Skin epidermis (tissue), 12 donors: Measurements from ENCODE around the gene CDKN1A.
"Not testable (repeated sequence)": the region's sequence is repeated elsewhere in the genome, so short reads cannot be mapped to it uniquely, and the experiment has no call there.

Source experiments
- H3K27ac ChIP-seq, 21 experiments: fragments of 200-600 bp; sonication (generic) in 11 of 21; one replicate each; pipeline ENCODE4 v1.5.0; 2020; ENCODE audit warnings: mild to moderate bottlenecking in 3 of 21, inconsistent platforms in 2 of 21, moderate library complexity in 2 of 21
- H3K4me3 ChIP-seq, 7 experiments: fragments of 200-600 bp; sonication (generic) in 2 of 7; one replicate each; pipeline ENCODE4 v1.5.0; 2020; ENCODE audit warnings: inconsistent platforms in 2 of 7, mild to moderate bottlenecking in 2 of 7, moderate library complexity in 1 of 7

The CDKN1A gene

DNA sequence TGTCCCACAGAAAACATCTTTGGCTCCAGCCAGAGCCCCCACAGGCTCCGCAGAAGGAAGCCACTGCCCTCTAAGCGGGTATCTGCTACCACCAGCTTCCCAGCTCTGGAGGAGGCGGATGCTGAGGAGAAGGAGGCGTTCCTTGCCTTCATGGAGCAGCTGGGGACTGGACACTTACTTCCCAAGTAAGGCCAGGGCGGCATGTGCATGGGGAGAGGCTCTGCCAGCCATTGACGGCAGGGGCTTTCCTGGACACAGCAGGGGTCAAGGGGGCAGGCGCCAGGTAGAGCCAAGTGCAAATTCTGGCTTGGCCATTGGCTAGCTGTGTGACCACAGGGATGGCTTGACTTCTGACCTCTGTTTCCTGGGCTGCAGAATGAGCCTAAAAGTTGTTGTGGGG lies 37.0 kb downstream of the CDKN1A start:
- H3K27ac ChIP-seq = no peak overlapping the region
- H3K4me3 ChIP-seq = no peak overlapping the region

DNA sequence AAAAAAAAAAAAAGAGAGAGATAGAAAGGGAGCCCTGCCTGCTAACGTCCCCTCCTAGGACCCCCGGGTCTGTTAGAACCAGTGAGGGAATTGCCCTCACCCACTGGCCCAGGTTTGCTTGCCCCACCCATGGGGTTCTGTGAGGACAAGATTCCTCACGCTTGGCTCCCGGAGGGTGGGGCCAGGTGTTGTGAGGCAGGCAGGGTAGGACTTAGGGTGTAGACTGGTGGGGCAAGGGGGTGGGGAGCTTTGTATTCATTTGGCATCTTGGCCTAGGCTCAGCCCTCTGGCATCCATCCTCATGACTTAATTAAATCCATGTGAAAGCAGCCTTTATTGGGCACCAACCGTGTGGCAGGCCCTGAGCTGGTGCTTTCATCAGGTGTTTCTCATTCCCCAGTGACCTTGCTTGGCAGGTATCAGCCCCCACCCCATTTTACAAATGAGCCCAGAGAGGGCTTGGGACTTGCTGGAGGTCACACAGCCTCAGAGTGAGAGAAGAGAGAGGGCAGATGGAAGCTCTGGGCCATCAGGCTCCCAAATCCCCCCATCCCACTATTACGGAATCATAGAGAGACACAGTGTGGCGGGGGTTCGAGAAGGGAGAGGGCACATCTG lies 38.1 kb downstream of the CDKN1A start:
- Histone ChIP-seq H3K4me3 (no peak overlapping the region), H3K27ac (peak overlapping the region in 2 of 21 experiments; percentile 4 to 20)

DNA sequence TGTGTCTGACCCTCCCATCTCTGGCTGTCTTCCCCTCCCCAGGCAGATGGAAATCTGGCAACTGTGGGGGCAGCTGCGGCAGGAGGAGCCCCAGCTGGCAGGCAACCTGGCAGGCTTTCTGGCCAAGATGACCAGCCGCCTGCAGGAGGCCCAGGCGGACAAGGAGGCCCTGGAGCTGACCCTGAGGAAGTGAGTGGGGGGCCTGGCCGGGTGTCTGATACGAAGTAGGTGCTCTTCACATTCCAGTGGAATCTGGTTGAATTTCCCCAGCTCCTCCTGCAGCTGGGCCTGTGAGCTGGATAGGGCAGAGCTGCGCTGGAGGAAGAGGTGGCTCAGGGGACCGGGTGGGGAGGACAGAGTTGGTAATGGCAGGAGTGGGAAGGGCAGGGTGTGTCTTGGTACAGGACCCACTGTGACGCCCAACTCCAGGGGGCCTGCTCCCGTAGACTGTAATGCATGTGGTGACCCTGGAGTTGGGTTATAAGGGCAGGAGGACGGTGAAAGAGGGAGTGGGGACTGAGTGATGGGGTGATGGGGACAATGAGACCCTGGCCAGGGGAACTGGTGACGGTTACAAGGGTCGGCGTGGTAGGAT lies 38.8 kb downstream of the CDKN1A start:
- H3K4me3 ChIP-seq = no peak overlapping the region
- peak overlapping the region in 2 of 21 experiments; percentile 4 to 20 for H3K27ac ChIP-seq

DNA sequence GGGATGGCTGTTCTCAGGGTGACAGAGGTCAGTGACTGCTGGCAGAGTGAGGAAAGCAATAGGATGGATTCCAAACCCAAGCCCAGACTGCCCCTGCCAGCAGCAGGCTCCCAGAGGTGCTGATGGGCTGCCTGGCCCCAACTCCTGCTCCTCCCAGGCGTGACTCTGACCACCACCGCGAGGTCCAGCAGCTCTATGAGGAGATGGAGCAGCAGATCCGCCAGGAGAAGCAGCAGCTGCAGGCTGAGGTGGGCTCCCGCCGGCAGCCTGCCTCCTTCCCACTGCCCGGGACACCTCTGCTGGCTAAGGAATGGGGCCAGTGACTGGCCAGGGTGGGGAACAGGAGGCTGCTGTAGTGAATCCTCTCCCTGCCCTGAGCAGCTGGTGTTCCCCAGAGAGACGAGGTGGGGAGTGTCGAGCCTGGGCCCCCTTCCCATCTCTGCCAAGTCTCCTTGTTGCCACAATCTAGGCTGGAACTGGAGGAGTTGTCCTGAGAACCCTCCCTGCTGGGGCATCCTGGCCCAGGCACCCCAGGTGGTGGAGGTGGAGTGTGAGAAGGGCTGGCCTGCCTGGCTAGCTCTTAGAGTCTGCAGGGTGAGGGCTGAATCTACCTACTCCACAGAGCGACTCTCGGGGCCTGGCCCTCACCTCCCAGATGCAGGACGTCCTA lies 39.5 kb downstream of the CDKN1A start:
- H3K4me3 ChIP-seq = no peak overlapping the region
- H3K27ac ChIP-seq = no peak overlapping the region

DNA sequence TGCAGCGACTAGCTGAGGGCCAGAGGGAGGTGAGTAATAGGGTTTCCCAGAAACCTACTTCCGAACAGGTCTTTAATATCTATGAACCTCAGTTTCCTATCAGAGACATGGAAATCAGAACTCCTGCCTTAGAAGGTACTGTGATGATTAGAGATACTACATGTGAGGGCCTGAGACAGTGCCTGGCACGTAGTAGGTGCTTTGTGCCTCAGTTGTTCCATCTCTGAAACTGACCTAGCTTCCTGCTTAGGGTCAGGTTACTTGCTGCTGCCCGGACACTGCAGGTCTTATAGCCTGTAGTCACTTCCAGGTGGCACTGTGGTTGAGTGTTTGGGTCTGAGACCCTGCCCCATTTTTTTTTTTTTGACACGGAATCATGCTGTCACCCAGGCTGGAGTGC lies 40.0 kb downstream of the CDKN1A start:
- H3K27ac ChIP-seq = no peak overlapping the region
- no peak overlapping the region for H3K4me3 ChIP-seq

DNA sequence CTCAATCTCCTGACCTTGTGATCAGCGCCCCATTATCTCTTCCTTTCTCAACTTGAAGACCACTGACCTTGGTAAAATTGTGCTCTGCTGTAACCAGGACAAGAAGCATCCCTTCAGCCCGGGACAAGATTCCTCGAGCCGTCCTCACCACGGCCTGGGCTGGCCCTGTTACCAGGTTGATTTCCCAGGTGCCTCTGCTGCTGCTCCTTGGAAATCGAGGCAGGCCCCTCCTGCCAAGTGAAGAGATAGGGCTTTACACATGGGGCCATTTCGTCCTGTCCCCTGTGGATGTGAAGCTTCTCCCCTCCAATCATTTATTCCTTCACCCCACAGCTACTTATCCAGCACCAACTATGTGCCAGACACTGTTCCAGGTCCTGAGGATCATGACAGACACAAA lies 40.6 kb downstream of the CDKN1A start:
- no peak overlapping the region for H3K27ac ChIP-seq

DNA sequence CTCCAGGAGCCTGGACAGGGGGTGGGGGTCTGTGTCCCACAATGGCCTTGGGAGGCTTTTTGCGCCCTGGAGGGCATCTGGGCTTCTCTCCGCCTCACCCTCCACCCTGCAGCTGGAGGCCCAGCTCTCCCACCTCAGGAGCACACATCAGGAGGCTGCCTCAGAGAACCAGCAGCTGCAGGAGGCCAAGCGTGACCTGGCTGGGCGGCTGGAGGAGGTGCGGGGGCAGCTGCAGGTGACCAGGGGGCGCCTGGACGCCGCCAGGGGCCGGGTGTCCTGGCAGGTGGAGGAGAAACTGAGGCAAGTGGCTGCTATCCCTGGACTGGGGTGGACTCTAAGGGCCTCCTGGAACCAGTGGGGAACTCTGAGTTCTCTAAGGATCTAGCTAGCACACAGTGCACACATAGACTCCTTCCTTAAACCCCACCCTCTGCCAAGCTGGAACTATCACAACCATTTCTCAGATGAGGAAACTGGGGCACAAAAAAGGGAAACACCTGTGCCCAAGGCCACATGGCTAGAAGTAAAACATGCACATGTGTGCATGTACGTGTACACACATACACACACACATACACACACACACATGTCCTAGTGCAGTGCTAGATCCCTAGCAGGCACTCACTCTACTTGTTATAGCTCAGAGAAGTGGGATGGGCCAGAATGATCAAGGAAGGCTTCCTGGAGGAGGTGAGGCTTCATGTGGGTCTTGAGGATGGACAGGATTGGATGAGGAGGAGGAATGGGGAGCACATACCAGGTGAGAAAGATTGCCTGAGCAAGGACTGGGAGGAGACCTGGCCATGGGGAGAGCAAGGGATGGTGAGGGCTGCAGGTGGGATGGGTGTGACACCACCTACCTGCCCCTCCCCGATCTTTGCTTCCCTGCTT lies 42.0 kb downstream of the CDKN1A start:
- Histone ChIP-seq H3K4me3 (no peak overlapping the region), H3K27ac (no peak overlapping the region)

More for the DNA sequence above, 40.6 kb downstream of the CDKN1A start:
- H3K4me3 ChIP-seq = no peak overlapping the region

DNA sequence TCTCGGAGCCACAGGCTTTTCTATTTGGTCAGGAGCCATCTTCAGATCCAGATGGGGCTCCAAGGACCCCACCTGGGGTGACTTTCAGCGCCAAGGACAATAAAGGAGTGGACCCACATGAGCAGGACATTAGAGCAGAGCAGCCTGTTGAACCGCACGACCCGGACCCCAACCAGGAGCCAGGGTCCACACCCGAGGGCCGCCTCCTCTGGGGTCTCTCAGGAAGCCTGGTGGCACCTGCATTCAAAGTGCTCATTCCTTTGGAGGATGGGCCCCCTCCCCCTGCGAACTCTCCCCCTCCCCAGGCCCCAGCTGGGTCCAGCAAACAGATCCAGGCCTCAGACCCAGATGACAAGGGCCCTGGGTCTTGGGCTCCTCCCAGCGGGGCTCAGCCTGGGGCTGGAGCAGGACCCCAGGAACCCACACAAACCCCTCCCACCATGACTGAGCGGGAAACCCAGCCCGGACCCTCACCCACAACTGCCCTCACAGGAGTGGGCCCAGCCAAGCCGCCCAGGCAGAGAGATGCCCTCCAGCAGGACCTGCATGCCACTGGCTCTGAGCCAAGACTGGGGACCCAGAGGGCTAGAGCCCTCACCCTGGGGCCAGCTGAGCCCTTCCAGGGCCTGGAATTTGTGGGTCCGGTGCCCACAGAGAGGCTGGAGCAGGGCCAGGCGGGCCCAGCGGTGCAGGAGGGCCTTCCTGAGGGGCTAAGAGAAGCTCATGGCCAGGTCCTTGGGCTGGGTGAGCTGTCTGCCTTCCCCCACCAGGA lies 43.0 kb downstream of the CDKN1A start:
- H3K27ac ChIP-seq = no peak overlapping the region
- H3K4me3 ChIP-seq = no peak overlapping the region

DNA sequence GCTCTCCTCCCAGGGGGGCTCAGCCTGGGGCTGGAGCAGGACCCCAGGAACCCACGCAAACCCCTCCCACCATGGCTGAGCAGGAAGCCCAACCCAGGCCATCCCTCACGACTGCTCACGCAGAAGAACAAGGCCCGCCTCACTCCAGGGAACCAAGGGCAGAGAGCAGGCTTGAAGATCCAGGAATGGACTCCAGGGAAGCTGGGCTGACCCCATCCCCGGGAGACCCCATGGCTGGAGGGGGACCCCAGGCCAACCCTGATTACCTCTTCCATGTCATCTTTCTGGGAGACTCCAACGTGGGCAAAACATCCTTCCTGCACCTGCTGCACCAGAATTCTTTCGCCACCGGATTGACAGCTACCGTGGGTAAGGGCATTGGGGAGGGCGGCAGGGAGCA lies 43.9 kb downstream of the CDKN1A start:
- H3K27ac ChIP-seq = no peak overlapping the region
- no peak overlapping the region for H3K4me3 ChIP-seq

DNA sequence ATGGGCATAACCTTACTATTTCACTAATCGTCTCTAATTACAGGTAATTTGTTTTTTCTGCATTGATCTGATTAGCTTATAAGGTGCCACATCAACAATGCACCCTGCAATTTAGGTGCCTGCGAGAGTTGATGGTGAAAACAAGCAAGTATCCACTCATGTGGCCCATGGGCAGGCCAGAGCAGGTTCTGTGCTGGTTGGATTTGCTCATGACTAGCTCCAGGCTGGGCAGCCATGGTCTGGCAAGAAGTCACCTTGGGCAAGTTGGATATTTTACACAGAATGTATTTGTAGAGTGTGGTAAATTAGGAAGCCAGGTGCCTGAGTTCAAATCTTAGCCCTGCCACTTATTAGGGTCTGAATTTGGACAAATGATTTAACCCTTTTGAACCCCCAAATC lies 44.4 kb downstream of the CDKN1A start:
- Histone ChIP-seq H3K27ac (no peak overlapping the region), H3K4me3 (no peak overlapping the region)

DNA sequence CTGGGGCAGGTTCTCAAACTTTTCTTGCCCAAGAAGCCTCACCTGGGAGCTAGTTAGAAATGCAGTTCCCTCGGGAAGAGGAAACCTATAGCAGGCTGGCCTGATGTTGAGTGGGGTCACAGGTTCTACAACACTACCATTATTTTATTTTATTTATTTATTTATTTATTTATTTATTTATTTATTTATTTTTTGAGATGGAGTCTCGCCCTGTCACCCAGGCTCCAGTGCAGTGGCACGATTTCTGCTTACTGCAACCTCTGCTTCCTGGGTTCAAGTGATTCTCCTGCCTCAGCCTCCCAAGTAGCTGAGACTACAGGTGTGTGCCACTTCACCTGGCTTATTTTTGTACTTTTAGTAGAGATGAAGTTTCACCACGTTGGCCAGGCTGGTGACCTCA lies 45.5 kb downstream of the CDKN1A start:
- not testable (repeated sequence) for H3K4me3 ChIP-seq, H3K27ac ChIP-seq

DNA sequence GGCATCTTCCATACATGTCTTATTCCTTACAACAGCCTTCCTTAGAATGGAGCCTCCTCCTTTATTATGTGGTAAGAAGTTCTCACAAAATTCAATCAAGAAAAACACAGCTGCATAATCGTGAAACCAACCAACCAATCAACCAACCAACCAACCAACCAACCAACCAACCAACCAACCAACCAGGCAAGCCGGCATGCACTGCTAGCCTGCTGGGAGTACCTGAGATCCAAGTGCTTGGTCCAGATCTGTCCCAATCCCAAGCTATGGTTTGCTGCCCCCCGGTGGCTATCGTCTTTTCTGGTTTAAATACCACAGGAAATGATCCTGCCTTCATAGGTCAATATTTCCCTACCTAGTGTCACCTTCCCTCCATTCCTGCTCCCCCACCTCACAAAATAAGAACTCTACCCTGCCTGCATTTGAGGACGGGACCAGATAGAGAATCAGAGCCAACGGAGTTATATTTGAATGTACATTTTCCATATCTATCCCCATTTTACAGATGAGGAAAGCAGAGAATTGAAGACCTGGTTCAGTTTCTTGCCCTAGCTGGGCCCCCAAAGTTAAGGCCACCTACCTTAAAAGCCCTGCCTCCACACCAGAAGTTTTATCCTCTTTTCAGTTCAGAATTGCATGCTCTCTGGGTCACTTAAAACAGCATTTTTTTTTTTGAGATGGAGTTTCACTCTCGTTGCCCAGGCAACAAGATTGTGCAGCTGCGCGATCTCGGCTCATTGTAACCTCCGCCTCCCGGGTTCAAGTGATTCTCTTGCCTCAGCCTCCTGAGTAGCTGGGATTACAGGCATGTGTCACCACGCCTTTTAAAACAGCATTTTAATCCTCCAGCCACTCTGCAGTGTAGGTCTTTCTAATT lies 46.2 kb downstream of the CDKN1A start:
- no peak overlapping the region for H3K4me3 ChIP-seq
- H3K27ac ChIP-seq = no peak overlapping the region

DNA sequence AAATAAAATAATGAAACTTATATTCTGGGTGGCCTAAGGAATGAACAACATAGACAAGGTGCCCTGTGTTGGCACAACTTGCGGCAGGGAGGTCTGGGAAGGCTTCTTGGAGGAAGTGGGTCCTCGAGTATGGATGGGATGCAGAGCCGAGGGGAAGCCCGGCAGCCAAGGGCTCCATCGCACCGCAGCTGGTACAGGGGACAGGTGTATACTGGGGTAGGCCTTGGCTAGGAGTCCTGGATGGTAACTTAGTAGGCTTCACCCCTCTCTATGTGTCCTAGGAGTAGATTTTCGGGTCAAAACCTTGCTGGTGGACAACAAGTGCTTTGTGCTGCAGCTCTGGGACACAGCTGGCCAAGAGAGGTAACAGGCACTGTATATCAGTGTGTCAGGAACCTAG lies 47.1 kb downstream of the CDKN1A start:
- no peak overlapping the region for H3K4me3 ChIP-seq
- H3K27ac ChIP-seq = no peak overlapping the region

DNA sequence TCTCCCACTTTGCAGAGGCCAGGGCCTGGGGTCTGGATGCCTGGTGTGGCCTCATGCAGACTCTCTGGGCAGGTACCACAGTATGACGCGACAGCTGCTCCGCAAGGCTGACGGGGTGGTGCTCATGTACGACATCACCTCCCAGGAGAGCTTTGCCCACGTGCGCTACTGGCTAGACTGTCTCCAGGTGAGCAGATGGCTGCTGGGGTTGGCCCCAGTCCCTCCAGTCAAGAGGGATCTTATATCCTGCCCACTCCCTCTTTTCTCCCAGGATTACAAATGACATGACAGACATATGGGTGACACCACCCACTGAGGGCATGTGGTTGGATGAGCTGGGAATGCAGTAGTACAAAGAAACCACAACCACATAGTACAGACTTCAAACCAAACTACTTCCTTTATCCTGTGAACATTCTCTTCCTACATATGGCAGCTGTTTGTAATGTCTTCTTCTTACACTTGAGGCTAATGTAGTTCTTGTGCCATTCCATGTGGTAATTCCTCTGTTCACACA lies 49.0 kb downstream of the CDKN1A start:
- H3K4me3 ChIP-seq = no peak overlapping the region
- peak overlapping the region in 2 of 21 experiments; percentile 7 to 18 for H3K27ac ChIP-seq

DNA sequence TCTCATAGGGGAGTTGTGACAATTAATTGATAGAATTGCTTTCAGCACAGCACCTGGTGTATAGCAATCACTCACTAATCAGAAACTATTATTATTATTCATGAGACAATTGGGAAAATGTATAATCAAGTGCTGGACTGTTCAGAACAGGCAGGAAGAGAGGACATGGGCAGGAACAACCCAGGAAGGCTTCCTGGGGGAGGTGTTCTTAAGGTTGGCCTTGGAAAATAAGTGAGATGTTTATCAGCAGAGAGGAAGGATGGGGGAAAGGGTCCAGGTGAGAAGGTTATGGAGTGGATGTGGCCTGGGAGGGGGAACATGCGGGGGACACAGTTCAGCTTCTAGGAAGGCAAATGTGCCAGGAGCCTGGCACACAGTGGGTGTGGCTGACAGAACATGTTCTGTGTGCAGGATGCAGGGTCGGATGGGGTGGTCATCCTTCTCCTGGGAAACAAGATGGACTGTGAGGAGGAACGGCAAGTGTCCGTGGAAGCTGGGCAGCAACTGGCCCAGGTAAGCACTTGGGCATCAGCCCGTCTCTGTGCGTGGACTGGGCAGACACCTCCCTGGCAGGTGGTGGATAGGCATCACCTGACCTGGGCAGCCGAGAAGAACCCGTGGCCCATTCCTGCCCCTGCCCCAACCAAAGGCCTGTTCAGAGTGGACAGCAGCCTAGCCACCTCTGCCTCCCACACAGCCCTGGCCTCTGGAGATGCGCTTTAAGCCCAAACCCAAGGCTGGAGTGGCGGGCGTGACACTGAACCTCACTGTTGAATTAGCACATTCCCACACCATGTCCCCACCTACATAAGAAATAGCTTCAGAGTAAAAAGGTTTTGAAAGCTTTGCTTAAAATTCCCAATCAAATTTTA lies 50.0 kb downstream of the CDKN1A start:
- H3K27ac ChIP-seq = peak overlapping the region in 4 of 21 experiments; percentile 18 to 74 (median 52)
- no peak overlapping the region for H3K4me3 ChIP-seq

DNA sequence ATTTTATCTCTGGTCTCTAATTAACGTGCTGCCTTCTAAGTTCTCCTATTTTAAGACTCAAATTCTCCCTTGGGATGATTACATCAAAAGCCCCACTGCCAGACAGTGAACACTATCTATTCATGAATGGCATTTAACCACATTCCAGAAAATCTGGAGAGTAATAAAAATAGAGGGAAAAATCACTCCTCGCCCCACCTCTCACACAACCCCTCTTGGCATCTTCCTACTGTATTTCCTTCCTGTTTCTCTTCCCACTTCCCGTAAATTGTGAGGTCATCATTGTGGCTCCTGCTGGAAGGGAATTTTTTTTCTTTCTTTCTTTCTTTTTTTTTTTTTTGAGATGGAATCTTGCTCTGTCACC lies 50.6 kb downstream of the CDKN1A start:
- no peak overlapping the region for H3K4me3 ChIP-seq
- peak overlapping the region in 2 of 21 experiments; percentile 61 to 74 for H3K27ac ChIP-seq
